Natural killer cell treated with Interleukin-12 subunit alpha and Interleukin-12 subunit beta and Interleukin-15 and Interleukin-18, amount 100 ng/mL, for 72 hours (primary cell): ENCODE results near the gene HMGN2. TPM values are rescaled to one million over a fixed set of nuclear protein-coding genes. Genes with fewer than 3 reads are reported as not detected.

ENCODE experiments used
- ATAC-seq, 2 donors: fragments of 150-1000 bp; cut with Tn5 transposase in 1 of 2; sonication (Bioruptor Pico), chemical (Tn5 transposase) in 1 of 2; 2 replicates each; pipeline ENCODE4 v1.10.0; 2021
- DNase-seq: peaks from one replicate; pipeline ENCODE4 v3.0.0; 2022; ENCODE audit warnings: low spot score
- H3K27ac Mint-ChIP-seq, 2 donors: 1 replicate in 1 of 2; 2 replicates in 1 of 2; pipeline ENCODE4 v1.8.0; 2022; ENCODE audit warnings: mixed read lengths in 2 of 2, mild to moderate bottlenecking in 1 of 2, moderate library complexity in 1 of 2
- H3K27me3 Mint-ChIP-seq, 2 donors: 1 replicate in 1 of 2; 2 replicates in 1 of 2; pipeline ENCODE4 v1.8.0; 2022; ENCODE audit warnings: mixed read lengths in 2 of 2
- H3K36me3 Mint-ChIP-seq: one replicate; pipeline ENCODE4 v1.8.0; 2022; ENCODE audit warnings: mixed read lengths
- H3K4me1 Mint-ChIP-seq, 2 donors: 1 replicate in 1 of 2; 2 replicates in 1 of 2; pipeline ENCODE4 v1.8.0; 2022; ENCODE audit warnings: low read depth in 2 of 2, mixed read lengths in 2 of 2, mild to moderate bottlenecking in 1 of 2
- H3K4me3 Mint-ChIP-seq: one replicate; pipeline ENCODE4 v1.8.0; 2022; ENCODE audit warnings: mixed read lengths
- H3K9me3 Mint-ChIP-seq: 2 replicates; pipeline ENCODE4 v1.8.0; 2022; ENCODE audit warnings: mixed read lengths
- total RNA-seq, 2 donors: library from RNA; stranded (reverse); gene quantifications; one replicate each; pipeline ENCODE4 v1.2.3, GENCODE V29; 2022

Gene HMGN2
- total RNA-seq, 2 donors from 2014 or later: 493 to 648 TPM

DNA sequence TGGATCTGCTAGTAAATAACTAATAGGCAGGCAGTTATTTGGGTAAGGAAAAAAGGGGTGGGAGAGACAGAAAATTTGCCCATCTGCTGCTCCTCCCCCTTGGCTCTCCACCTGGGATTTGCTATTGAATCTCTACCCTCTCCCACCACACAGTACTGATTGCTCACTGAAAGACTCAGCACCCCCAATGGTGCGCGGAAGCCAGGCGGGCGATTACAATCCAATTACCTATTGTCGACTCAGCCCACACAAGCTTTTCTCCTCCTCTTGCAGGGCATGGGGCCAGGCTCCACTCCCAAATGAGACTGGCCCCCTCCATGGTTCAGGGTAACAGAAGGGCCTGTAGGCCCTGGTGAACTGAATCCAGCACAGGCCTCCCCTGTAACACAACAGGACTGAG is 2.7 kb upstream of the HMGN2 start:
- no peaks in the 10 kb centered on the region for H3K9me3 Mint-ChIP-seq
- DNase-seq (no peak), ATAC-seq (no peak)
- H3K36me3 Mint-ChIP-seq: peaks cover 19% of the 10 kb centered on the region
- no peak overlapping the region for H3K4me3 Mint-ChIP-seq
- no peaks in the 10 kb centered on the region for H3K27me3 Mint-ChIP-seq
- peaks cover 26 to 28% of the 10 kb centered on the region in 2 donors for H3K4me1 Mint-ChIP-seq
- no peak overlapping the region for H3K27ac Mint-ChIP-seq

DNA sequence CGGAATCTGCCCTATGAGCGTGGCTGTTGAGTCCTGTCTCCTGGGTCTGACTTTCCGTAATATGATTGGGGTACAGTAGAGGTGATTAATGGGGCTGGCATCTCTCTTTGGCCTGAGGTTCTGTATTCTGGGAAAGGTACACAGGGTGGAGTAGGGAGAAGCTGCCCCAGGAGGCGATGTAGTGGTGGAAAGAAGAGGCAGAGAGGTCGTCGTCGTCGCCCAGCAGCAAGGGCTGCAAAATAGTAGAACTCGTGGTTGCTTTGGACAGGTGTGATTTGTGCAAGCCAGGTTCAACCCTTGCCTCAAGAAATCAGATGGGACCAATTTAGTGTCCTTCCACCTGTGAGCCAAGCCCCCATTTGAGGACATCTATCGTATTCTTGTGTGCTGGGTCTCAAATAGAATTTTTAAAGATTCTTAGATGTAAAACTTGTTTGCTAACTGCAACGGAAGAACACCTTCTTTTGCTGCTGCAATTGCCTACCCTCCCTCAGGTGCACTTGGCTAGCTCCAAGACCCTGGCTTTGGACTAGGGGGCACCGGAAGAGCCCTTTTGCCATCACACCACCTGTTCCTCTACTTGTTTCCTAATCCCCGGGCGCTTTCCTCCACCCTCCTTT is 1.3 kb upstream of the HMGN2 start:
- no peaks in the 10 kb centered on the region for H3K9me3 Mint-ChIP-seq
- DNase-seq (no peak), ATAC-seq (no peak)
- H3K27ac Mint-ChIP-seq: peak overlapping the region; percentile 82 to 86
- peak overlapping the region; percentile 84 for H3K4me3 Mint-ChIP-seq
- peaks cover 30 to 32% of the 10 kb centered on the region in 2 donors for H3K4me1 Mint-ChIP-seq
- H3K27me3 Mint-ChIP-seq: no peaks in the 10 kb centered on the region
- H3K36me3 Mint-ChIP-seq: peaks cover 26% of the 10 kb centered on the region

DNA sequence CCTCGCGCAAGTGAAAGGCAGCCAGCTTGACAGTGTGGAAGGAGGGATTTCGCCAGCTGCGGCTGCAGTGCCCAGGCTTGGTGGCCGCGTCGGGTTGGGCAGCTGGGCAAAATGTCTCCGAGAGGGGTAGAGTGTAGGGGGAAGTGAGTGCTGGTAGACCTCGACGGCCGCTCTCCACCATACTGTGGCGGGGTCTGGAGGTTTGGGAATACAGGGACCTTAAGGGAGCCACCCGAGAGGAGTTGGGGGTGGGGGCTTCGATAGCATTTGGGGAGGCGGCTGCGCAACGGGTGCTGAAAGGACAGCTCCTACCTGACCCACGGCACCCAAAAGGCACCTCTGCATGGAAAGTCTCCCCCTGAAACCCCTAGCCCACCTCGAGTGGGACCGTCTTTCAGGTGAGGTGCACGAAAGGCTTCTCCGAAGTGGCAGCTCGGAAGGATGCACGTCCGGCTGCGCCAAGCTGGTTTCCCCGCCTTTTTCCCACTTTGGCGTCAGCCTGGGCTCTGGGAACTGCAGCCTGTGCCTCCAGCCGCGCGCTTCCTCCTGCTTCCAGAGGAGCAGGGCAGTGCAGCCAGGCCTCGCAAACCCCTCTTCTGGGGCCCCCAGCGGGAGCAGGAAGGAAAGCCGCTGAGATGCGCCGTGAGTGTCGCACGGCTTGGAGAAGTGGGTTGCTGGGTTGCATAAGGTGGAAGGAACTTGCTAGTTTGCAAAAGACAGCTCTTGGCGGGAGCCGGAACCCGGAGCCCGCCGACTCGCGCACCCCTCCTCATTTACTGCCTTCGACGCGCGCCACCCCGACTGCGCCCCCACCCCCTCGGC is 531 bp upstream of the HMGN2 start:
- peak; percentile 68 for DNase-seq
- H3K27me3 Mint-ChIP-seq: no peaks in the 10 kb centered on the region
- peak; percentile 17 to 21 for ATAC-seq
- H3K36me3 Mint-ChIP-seq: peaks cover 34% of the 10 kb centered on the region
- H3K4me1 Mint-ChIP-seq: peaks cover 32 to 36% of the 10 kb centered on the region in 2 donors
- H3K27ac Mint-ChIP-seq: peak overlapping the region; percentile 82 to 86
- no peaks in the 10 kb centered on the region for H3K9me3 Mint-ChIP-seq
- H3K4me3 Mint-ChIP-seq: peak overlapping the region; percentile 84

DNA sequence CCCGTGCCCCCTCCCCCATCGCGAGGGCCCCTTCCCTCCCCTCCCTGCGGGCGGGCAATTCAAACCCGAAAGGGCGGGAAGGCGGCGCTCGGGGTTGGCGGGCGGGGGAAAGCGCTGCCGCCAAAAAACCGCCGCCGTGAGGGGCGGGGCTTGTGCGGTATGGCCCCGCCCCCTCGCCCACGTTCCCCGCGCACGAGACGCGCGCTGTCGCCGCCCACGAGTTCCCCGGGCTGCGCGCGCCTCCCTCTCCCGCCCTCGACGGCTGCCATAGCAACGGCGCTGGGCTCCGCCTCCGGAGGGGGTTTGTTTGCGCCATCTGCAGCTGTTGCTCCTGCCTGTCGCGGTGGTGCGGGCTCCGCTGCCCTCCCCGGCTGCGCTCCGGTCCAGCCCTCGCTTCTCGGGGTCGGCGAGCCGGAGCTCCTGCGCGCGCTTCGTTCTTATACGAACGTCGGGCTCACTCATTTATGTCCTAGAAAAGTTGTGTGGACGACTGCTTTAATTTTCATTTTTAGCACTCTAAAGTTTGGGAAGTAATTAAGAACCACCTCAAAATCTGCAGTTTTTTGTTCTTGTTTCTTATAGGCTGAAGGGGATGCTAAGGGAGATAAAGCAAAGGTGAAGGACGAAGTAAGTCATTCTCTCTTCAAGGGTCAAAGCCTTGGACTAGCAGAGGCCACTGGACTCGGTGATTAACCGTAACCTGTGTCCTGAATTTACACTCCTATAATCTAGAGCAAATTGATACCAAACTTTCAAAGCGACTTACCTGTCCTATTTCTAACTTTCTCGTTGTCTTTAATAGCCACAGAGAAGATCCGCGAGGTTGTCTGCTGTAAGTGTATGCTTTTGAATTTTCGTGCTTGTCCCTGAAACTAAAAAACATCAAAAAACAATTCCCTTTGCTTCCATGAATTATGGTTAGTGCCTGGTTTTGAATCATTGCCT is 933 bp downstream of the HMGN2 start:
- Mint-ChIP-seq H3K36me3 (peaks cover 35% of the 10 kb centered on the region), H3K4me3 (peak overlapping the region; percentile 91), H3K9me3 (no peaks in the 10 kb centered on the region), H3K27me3 (no peaks in the 10 kb centered on the region), H3K4me1 (peaks cover 32 to 39% of the 10 kb centered on the region in 2 donors), H3K27ac (peak overlapping the region; percentile 73 to 85)
- peak; percentile 98 for DNase-seq
- peak; percentile 89 to 92 for ATAC-seq

DNA sequence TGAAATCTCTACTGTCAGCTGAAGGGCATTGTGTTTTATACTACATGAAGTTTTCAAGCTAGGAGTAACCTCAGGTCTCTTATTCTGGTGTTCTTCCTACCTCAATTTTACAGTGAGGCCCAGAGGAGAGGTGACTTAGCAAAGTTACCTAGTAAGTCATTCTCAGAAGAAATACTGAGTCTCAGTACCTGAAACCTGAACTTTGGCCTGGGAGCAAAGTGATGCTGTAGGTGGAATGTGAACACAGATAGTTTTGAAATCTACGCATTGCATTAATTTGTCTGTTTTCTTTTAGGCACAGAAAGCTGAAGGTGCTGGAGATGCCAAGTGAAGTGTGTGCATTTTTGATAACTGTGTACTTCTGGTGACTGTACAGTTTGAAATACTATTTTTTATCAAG is 2.6 kb downstream of the HMGN2 start:
- Mint-ChIP-seq H3K4me1 (peaks cover 37 to 43% of the 10 kb centered on the region in 2 donors), H3K36me3 (peaks cover 35% of the 10 kb centered on the region), H3K27me3 (no peaks in the 10 kb centered on the region), H3K27ac (peak overlapping the region in 1 of 2 donors; percentile 73), H3K9me3 (no peaks in the 10 kb centered on the region), H3K4me3 (peak overlapping the region; percentile 91)
- no peak for DNase-seq
- ATAC-seq: no peak

DNA sequence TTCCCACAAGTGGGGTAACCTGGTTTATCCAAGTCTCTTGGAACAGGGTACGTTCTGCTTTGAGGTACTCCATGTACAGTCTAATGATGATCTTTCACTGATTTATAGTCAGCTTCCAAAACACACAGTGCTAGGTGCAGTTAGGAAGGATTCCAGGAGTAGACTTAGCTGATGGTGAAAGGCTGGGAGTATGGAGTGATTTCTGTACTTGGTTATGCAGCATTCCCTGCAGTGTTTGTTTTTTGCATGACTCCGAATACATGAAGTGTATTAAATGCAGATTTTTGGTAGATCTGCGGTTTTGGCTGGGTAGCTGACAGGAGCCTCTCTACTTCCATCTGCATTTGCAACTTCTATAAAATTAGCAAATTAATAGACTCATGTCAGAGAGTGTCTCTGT is 3.7 kb downstream of the HMGN2 start:
- Mint-ChIP-seq H3K4me3 (no peak overlapping the region), H3K9me3 (no peaks in the 10 kb centered on the region), H3K36me3 (peaks cover 35% of the 10 kb centered on the region), H3K27me3 (no peaks in the 10 kb centered on the region), H3K4me1 (peaks cover 25 to 31% of the 10 kb centered on the region in 2 donors), H3K27ac (peak overlapping the region in 1 of 2 donors; percentile 3)
- DNase-seq (no peak), ATAC-seq (no peak)

DNA sequence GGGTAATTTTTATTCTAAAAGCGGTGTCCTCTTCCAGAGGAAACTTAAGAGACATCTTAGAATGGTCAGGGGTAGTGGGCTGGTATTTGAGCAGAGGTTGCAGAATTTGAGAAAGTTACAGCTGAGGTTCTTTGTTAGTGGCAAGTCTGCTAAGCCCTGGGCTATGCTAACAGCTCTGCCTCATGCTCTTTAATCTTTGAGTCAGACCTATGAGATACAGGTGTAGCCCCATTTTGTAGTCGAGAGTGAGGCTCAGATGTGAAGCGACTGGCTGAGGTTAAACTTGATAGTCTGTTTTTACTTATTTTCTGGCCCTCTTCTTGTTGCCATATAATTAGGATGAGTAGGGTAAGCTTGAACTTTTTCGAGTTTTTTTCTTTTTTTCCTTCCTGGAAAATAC is 4.7 kb downstream of the HMGN2 start:
- Mint-ChIP-seq H3K27ac (peak overlapping the region in 1 of 2 donors; percentile 15), H3K9me3 (no peaks in the 10 kb centered on the region), H3K4me3 (no peak overlapping the region), H3K36me3 (peaks cover 35% of the 10 kb centered on the region), H3K27me3 (no peaks in the 10 kb centered on the region), H3K4me1 (peaks cover 24 to 27% of the 10 kb centered on the region in 2 donors)
- DNase-seq (no peak), ATAC-seq (no peak)

DNA sequence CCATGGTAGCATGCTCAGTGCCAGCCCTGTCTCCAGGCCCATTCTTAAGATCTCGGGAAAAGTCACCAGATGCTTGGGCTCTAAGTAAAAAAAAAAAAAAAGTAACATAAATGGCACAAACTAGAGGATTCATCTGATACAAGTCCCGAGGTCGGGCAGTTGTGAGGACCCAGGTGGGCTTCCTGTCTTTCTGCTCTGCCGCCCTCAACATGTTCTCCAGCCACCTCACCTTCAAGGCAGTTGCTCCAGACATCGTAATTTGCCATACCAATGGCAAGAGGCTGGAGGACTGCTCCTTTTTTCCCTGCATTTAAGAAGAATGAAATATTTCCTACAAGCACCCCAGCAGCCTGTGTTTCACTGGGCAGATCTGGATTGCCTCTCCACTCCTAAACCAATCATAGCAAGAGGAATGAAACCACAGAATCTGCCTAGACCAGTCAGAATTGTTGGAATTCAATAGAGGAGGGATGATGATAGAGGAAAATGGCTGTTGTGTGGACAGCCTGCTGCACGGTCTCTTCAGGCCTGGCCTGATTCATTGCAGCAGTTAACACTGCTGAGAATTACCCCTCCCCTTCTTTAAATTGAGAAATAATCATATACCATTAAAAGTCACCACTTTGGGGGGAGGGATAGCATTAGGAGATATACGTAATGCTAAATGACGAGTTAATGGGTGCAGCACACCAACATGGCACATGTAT is 5.4 kb downstream of the HMGN2 start:
- ATAC-seq (no peak), DNase-seq (no peak)
- H3K9me3 Mint-ChIP-seq: no peaks in the 10 kb centered on the region
- H3K27ac Mint-ChIP-seq: no peak overlapping the region
- no peak overlapping the region for H3K4me3 Mint-ChIP-seq
- H3K36me3 Mint-ChIP-seq: peaks cover 35% of the 10 kb centered on the region
- peaks cover 24 to 27% of the 10 kb centered on the region in 2 donors for H3K4me1 Mint-ChIP-seq
- no peaks in the 10 kb centered on the region for H3K27me3 Mint-ChIP-seq

DNA sequence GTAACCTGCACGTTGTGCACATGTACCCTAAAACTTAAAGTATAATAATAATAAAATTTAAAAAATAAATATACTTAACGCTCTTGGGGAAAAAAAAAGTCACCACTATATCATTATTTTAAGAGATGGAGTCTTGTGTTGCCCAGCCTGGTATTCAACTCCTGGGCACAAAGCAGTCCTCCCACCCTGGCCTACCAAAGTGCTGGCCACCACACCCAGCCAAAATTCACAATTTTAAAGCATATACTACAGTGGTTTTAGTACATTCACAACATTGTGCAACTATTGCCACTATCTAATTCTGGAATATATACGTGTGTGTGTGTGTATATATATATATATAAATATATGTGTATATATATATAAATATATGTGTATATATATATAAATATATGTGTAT is 5.9 kb downstream of the HMGN2 start:
- ATAC-seq (no peak), DNase-seq (no peak)
- Mint-ChIP-seq H3K27ac (no peak overlapping the region), H3K4me3 (no peak overlapping the region), H3K36me3 (peaks cover 35% of the 10 kb centered on the region), H3K27me3 (no peaks in the 10 kb centered on the region), H3K4me1 (peaks cover 23 to 26% of the 10 kb centered on the region in 2 donors), H3K9me3 (no peaks in the 10 kb centered on the region)

DNA sequence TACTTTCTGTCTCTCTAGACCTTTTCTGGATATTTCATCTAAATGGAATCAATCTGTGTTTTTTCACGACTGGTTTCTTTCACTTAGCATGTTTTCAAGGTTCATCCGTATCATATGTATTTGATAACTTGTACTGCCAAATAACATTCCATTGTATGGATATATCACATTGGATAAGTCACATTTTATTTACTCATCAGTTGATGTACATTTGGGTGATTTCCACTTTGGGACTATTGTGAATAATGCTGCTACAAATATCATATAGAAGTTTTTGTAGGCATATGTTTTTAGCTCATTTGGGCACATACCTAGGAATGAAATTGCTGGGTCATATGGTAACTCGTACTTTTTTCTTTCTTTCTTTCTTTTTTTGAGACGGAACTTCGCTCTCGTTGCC is 6.7 kb downstream of the HMGN2 start:
- Mint-ChIP-seq H3K4me3 (no peak overlapping the region), H3K4me1 (peaks cover 14 to 20% of the 10 kb centered on the region in 2 donors), H3K36me3 (peaks cover 27% of the 10 kb centered on the region), H3K27me3 (no peaks in the 10 kb centered on the region), H3K9me3 (no peaks in the 10 kb centered on the region), H3K27ac (peak overlapping the region in 1 of 2 donors; percentile 25)
- DNase-seq (no peak), ATAC-seq (no peak)

DNA sequence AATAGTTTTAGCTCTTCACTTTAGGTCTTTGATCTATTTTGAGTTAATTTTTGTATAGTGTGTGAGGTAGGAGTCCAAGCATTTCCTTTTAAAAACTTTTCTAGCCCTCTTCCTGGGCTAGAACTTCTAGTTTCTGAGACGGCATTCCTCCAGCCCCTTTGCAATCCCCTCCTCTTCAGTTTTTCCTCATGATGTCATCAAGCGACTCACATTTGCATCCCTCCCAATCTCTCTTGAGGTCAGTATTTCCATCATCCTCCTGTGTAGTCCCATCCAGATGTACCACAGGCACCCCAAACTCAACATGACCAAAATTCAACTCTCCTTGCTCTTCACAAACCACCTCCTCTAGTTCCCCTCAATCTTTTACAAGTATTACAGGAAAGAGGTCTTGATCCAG is 10.7 kb downstream of the HMGN2 start:
- H3K36me3 Mint-ChIP-seq: no peaks in the 10 kb centered on the region
- no peak overlapping the region for H3K4me3 Mint-ChIP-seq
- DNase-seq (no peak), ATAC-seq (no peak)
- H3K9me3 Mint-ChIP-seq: no peaks in the 10 kb centered on the region
- H3K4me1 Mint-ChIP-seq: peaks cover 4 to 5% of the 10 kb centered on the region in 2 donors
- H3K27me3 Mint-ChIP-seq: no peaks in the 10 kb centered on the region
- H3K27ac Mint-ChIP-seq: no peak overlapping the region

DNA sequence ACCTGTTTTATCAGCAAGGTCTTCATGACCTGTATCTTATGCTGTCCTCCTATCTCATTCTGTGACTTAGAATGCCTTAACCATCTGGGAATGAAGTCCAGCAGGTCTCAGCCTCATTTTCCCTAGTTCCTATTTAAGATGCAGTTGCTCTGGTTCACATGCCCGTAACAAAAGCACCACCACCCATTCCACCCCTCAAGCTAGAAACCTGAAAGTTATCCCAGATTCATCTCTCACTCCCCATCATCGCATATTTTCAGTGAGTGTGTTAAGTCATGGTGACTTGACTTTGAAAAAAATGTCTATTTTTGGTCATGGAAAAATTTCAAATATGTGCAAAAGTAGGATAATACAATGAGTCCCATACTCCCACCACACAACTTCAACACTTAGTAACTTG is 11.7 kb downstream of the HMGN2 start:
- DNase-seq (no peak), ATAC-seq (no peak)
- Mint-ChIP-seq H3K27me3 (no peaks in the 10 kb centered on the region), H3K36me3 (no peaks in the 10 kb centered on the region), H3K4me3 (no peak overlapping the region), H3K27ac (no peak overlapping the region), H3K4me1 (peaks cover under 1 to 1% of the 10 kb centered on the region in 2 donors), H3K9me3 (no peaks in the 10 kb centered on the region)

DNA sequence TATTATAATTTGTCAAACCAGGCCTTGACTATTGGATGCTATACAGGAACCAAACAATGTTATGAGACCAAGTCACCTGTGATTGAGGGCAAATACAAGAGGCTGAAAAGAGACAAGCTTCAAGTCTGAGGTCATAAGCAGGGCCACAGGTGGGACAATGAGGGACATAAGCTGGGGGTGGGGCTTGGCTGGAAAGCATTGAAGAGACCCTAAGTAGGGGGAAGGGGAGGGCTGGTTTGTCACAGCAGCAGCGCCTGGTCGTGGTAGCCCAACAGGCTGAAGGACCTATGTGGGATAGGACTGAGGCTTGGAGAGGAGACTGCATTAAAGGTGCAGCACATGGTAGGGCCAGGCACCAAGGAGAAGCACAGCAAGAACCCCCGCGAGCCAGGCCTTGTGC is 17.9 kb downstream of the HMGN2 start:
- Mint-ChIP-seq H3K27ac (no peak overlapping the region), H3K9me3 (no peaks in the 10 kb centered on the region), H3K4me3 (no peak overlapping the region), H3K36me3 (no peaks in the 10 kb centered on the region), H3K27me3 (no peaks in the 10 kb centered on the region), H3K4me1 (no peaks in the 10 kb centered on the region)
- DNase-seq (no peak), ATAC-seq (no peak)
